HEK293 (cell line): ENCODE measurements around the gene OR11G2.

ENCODE experiments used
- KLF10 ChIP-seq: fragments of 450-650 bp; IDR thresholded peaks from 2 replicates; pipeline ENCODE4 v1.5.1; 2018; ENCODE audit warnings: missing biosample characterization, mild to moderate bottlenecking, missing genetic modification characterization
- PRDM6 ChIP-seq: fragments of 450-650 bp; formaldehyde crosslinking; IDR thresholded peaks from 2 replicates; pipeline ENCODE4 v1.5.1; 2017; ENCODE audit warnings: missing biosample characterization, missing genetic modification characterization
- REST ChIP-seq: fragments of 450-650 bp; formaldehyde crosslinking; IDR thresholded peaks from 2 replicates; pipeline ENCODE4 v1.5.1; 2016; ENCODE audit warnings: missing biosample characterization, missing genetic modification characterization
- WT1 ChIP-seq: fragments of 450-650 bp; formaldehyde crosslinking; IDR thresholded peaks from 2 replicates; pipeline ENCODE4 v1.5.1; 2016; ENCODE audit warnings: missing biosample characterization, missing genetic modification characterization
- ZBTB44 ChIP-seq: fragments of 450-650 bp; IDR thresholded peaks from 2 replicates; pipeline ENCODE4 v1.5.1; 2018; ENCODE audit warnings: missing biosample characterization, mild to moderate bottlenecking, missing genetic modification characterization
- ZNF112 ChIP-seq: fragments of 450-650 bp; formaldehyde crosslinking; IDR thresholded peaks from 2 replicates; pipeline ENCODE4 v1.5.0; 2017; ENCODE audit warnings: missing biosample characterization, missing genetic modification characterization
- ZNF518A ChIP-seq: fragments of 450-650 bp; formaldehyde crosslinking; conservative IDR thresholded peaks from 2 replicates; pipeline ENCODE4 v1.5.1; 2016; ENCODE audit warnings: low read depth, missing biosample characterization, missing genetic modification characterization
- ZNF585B ChIP-seq: fragments of 450-650 bp; formaldehyde crosslinking; IDR thresholded peaks from 2 replicates; pipeline ENCODE4 v1.5.1; 2016; ENCODE audit warnings: missing biosample characterization, missing genetic modification characterization
- TF ChIP-seq, protein P1 (sequence below): fragments of 450-650 bp; formaldehyde crosslinking; IDR thresholded peaks from 2 replicates; pipeline ENCODE4 v1.5.1; 2016; ENCODE audit warnings: missing biosample characterization, missing genetic modification characterization, borderline replicate concordance

Gene OR11G2

DNA sequence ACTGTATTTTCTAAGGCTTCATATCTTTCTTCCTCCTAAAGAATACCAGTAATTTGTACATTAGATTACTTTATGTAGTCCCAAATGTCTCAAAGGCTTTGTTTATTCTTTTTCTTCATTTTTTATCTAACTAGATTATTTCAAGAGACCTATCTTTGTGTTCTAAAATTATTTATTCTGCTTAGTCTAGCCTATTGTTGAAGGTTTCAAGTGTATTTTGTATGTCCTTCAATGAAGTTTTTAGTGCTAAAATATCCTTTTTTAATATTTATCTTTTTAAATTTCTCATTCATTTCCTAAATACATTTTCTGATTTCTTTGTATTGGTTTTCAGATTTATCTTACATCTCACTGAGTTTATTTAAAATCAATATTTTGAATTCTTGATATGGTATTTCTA is 26.2 kb upstream of the OR11G2 start (continued):
- TF ChIP-seq REST (tag by site-specific recombination) (no peak), ZNF585B (tag by site-specific recombination) (no peak), ZNF518A (tag by site-specific recombination) (no peak), PRDM6 (tag by site-specific recombination) (no peak), ZNF112 (tag by site-specific recombination) (no peak), WT1 (tag by site-specific recombination) (no peak), KLF10 (tag by site-specific recombination) (no peak), ZBTB44 (tag by site-specific recombination) (no peak)
- TF ChIP-seq, protein P1, sequence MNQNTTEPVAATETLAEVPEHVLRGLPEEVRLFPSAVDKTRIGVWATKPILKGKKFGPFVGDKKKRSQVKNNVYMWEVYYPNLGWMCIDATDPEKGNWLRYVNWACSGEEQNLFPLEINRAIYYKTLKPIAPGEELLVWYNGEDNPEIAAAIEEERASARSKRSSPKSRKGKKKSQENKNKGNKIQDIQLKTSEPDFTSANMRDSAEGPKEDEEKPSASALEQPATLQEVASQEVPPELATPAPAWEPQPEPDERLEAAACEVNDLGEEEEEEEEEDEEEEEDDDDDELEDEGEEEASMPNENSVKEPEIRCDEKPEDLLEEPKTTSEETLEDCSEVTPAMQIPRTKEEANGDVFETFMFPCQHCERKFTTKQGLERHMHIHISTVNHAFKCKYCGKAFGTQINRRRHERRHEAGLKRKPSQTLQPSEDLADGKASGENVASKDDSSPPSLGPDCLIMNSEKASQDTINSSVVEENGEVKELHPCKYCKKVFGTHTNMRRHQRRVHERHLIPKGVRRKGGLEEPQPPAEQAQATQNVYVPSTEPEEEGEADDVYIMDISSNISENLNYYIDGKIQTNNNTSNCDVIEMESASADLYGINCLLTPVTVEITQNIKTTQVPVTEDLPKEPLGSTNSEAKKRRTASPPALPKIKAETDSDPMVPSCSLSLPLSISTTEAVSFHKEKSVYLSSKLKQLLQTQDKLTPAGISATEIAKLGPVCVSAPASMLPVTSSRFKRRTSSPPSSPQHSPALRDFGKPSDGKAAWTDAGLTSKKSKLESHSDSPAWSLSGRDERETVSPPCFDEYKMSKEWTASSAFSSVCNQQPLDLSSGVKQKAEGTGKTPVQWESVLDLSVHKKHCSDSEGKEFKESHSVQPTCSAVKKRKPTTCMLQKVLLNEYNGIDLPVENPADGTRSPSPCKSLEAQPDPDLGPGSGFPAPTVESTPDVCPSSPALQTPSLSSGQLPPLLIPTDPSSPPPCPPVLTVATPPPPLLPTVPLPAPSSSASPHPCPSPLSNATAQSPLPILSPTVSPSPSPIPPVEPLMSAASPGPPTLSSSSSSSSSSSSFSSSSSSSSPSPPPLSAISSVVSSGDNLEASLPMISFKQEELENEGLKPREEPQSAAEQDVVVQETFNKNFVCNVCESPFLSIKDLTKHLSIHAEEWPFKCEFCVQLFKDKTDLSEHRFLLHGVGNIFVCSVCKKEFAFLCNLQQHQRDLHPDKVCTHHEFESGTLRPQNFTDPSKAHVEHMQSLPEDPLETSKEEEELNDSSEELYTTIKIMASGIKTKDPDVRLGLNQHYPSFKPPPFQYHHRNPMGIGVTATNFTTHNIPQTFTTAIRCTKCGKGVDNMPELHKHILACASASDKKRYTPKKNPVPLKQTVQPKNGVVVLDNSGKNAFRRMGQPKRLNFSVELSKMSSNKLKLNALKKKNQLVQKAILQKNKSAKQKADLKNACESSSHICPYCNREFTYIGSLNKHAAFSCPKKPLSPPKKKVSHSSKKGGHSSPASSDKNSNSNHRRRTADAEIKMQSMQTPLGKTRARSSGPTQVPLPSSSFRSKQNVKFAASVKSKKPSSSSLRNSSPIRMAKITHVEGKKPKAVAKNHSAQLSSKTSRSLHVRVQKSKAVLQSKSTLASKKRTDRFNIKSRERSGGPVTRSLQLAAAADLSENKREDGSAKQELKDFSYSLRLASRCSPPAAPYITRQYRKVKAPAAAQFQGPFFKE (tag by site-specific recombination): no peak
